Eye (tissue), 1 donor: Measurements from ENCODE around the gene TNS3.

Source experiments
- DNase-seq: peaks from one replicate; pipeline ENCODE4 v3.0.0-alpha.2; 2015

TNS3 gene

GRCh38 chr7:47233996-47234395, 347.9 kb downstream of the TNS3 start:
- DNase-seq = no peak

DNA sequence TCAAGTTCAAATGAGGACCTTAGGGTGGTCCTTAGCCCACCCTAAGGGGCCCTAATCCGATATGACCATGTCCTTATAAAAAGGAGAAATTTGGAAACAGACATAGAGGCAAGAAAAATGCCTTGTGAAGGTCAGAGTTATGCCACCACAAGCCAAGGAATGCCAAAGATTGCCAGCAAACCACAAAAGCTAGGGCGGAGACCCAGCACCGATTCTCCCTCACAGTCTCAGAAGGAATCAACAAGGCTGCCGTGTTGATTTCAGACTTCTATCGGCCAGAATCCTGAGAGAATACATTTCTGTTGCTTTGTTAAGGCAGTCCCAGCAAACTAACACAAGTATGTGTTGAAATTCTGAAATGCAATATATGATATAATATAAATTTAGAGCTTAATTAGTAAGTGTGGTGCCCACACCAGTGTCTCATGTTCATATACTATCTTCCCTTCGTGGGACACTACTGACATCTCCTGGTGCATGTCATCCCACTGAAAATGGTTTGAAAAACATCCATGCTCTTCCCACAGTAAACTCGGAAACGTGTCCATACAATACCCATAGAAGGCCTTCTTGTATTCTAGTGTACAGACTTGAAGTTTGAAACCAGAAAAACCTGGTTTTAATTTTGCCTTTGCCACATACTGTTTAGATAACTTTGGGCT, 349.0 kb downstream of the TNS3 start:
- DNase-seq = no peak

- DNase-seq = no peak
Measured at GRCh38 chr7:47231627-47232026, 350.3 kb downstream of the TNS3 start.

- DNase-seq = no peak
Measured at GRCh38 chr7:47231032-47231431, 350.9 kb downstream of the TNS3 start.

- no peak for DNase-seq
Measured at GRCh38 chr7:47228386-47229014, 353.4 kb downstream of the TNS3 start.

- DNase-seq = no peak
Measured at GRCh38 chr7:47227762-47228177, 354.1 kb downstream of the TNS3 start.

DNA sequence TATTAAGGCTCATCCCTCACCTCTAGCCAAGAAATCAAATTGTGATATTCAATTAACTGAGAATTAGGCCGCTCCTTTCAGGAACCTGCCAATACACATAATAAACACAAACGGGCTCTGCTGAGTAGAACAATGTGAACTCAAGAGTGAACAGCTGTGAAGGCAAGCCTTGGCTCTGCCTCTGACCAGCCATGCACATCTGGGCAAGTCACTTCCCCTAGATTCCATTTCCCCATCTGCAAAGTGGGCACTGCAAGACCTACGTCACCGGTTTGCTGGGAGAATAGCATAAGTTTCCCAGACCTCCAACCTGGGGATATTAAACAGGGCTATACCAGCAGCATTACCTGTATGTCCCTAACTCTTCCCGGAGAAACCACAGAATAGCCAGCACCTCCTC, 355.2 kb downstream of the TNS3 start:
- no peak for DNase-seq

DNA sequence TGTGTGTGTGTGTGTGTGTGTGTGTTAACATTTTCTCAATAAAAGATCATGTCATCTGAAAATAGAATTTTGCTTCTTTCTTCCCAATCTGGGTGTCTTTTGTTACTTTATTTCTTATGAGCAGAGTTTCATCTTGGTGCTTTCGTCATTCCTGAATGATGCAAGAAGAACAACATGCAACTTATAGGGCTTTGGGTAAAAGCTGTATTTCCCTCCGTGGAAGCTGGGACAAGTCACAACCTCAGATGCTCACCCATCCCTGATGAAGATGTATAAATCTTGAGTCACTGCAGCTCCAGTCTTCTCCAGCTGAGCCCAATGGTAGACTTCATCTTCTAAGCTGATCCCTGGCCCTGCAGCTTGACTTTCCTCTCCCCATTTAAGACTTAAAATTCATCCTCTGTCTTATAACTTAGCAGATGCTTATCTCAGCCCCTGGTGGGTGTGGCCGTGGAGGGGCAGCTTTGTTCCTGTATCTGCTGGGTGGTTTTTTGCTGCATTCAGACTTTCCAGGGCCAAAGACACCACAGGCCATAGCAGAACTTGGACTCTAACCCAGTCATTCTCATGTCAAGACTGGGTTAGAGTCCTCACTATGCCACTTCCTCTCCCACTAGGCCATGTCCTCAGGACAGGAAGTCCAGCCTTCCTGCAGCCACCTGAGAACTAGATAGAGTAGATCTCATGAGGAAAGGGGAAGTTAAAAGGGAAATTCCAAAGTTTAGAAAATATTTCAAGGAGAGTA, 356.4 kb downstream of the TNS3 start:
- DNase-seq = no peak
